NOMO-1 (cell line): ENCODE measurements around the gene SULT1C4.
"Not testable (repeated sequence)": the region's sequence is repeated elsewhere in the genome, so short reads cannot be mapped to it uniquely, and the experiment has no call there.

Source experiments
- DNase-seq, 2 experiments: peaks; one replicate each; lab custom pipeline; 2025; ENCODE audit not compliant: unreplicated experiment in 2 of 2; lab: John Stamatoyannopoulos, UW

The SULT1C4 gene

GRCh38 chr2:108377815-108378630, at the start of gene SULT1C4:
TSS of gene SULT1C4 (plus strand) at chr2:108377954. CDS start at chr2:108378338, 384 bp downstream.
- DNase-seq, result no peak

GRCh38 chr2:108329771-108330170, 48.0 kb upstream of the SULT1C4 start:
- no peak for DNase-seq

- no peak for DNase-seq
Observed at GRCh38 chr2:108330979-108331378, 46.8 kb upstream of the SULT1C4 start.

GRCh38 chr2:108345951-108346350, 31.8 kb upstream of the SULT1C4 start:
- DNase-seq, result no peak

- no peak for DNase-seq
Observed at GRCh38 chr2:108346827-108347226, 30.9 kb upstream of the SULT1C4 start.

GRCh38 chr2:108347786-108348185, 30.0 kb upstream of the SULT1C4 start:
- DNase-seq, result no peak

- no peak for DNase-seq
Observed at GRCh38 chr2:108348816-108349570, 28.8 kb upstream of the SULT1C4 start.

GRCh38 chr2:108349571-108349928, 28.2 kb upstream of the SULT1C4 start:
- DNase-seq, result no peak

GRCh38 chr2:108351889-108352288, 25.9 kb upstream of the SULT1C4 start:
- DNase-seq, result no peak

GRCh38 chr2:108354136-108354535, 23.6 kb upstream of the SULT1C4 start:
- no peak for DNase-seq

- no peak for DNase-seq
Observed at GRCh38 chr2:108355906-108356734, 21.6 kb upstream of the SULT1C4 start.

GRCh38 chr2:108359336-108359735, 18.4 kb upstream of the SULT1C4 start:
- not testable (repeated sequence) for DNase-seq

GRCh38 chr2:108360776-108361468, 16.8 kb upstream of the SULT1C4 start:
- DNase-seq, result no peak

GRCh38 chr2:108363024-108363907, 14.5 kb upstream of the SULT1C4 start:
- DNase-seq, result peak in 1 of 2 experiments; percentile 50

GRCh38 chr2:108363908-108364225, 13.9 kb upstream of the SULT1C4 start:
- DNase-seq, result no peak

GRCh38 chr2:108364676-108365297, 13.0 kb upstream of the SULT1C4 start:
- no peak for DNase-seq

GRCh38 chr2:108365656-108366055, 12.1 kb upstream of the SULT1C4 start:
- no peak for DNase-seq

- no peak for DNase-seq
Observed at GRCh38 chr2:108367014-108367413, 10.7 kb upstream of the SULT1C4 start.

GRCh38 chr2:108367561-108368175, 10.1 kb upstream of the SULT1C4 start:
- no peak for DNase-seq
